ENCODE data around the gene TRIM56. TPM values are rescaled to one million over a fixed set of nuclear protein-coding genes. Genes with fewer than 3 reads are reported as not detected.
"Not testable (repeated sequence)": the region's sequence is repeated elsewhere in the genome, so short reads cannot be mapped to it uniquely, and the experiment has no call there.

The TRIM56 gene
- total RNA-seq, 1 donor from 2014 or later: 9.4 TPM

- TF ChIP-seq, protein P1, sequence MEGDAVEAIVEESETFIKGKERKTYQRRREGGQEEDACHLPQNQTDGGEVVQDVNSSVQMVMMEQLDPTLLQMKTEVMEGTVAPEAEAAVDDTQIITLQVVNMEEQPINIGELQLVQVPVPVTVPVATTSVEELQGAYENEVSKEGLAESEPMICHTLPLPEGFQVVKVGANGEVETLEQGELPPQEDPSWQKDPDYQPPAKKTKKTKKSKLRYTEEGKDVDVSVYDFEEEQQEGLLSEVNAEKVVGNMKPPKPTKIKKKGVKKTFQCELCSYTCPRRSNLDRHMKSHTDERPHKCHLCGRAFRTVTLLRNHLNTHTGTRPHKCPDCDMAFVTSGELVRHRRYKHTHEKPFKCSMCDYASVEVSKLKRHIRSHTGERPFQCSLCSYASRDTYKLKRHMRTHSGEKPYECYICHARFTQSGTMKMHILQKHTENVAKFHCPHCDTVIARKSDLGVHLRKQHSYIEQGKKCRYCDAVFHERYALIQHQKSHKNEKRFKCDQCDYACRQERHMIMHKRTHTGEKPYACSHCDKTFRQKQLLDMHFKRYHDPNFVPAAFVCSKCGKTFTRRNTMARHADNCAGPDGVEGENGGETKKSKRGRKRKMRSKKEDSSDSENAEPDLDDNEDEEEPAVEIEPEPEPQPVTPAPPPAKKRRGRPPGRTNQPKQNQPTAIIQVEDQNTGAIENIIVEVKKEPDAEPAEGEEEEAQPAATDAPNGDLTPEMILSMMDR (conservative IDR thresholded peaks at IDR 0.05; ENCODE audit: low read depth, low read length): no peak
- no peak for DNase-seq (ENCODE audit: low read depth)
- no peak overlapping the region for H3K4me3 ChIP-seq (ENCODE audit: low read depth, low read length)
Observed at GRCh38 chr7:101113836-101114235, 28.6 kb downstream of the TRIM56 start.

DNA sequence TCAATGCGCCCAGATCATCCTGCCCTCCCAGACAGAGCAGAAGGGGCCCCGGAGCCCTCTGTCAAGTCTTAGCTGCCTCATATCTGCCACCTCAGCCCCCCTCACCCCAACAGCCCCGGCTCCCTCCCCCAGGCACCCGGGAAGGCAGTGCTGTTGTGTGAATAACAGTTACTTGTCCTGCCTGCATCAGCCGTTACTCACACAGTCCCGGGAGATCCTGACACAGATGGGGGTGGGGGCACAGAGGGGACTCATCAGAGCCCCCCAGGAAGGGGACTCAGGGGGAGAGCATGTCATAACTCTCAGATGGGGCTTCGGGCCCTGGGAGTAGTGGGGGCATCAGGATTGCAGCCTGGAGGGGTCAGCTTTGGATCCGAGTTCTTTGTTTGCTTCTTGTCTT is 29.2 kb downstream of the TRIM56 start:
- no peak overlapping the region for H3K4me3 ChIP-seq (ENCODE audit: low read depth, low read length)
- DNase-seq (ENCODE audit: low read depth): no peak
- TF ChIP-seq, protein P1 (conservative IDR thresholded peaks at IDR 0.05; ENCODE audit: low read depth, low read length): no peak

GRCh38 chr7:101115215-101115614 is 29.9 kb downstream of the TRIM56 start:
- H3K4me3 ChIP-seq (ENCODE audit: low read depth, low read length): no peak overlapping the region
- DNase-seq (ENCODE audit: low read depth): no peak
- TF ChIP-seq, protein P1 (conservative IDR thresholded peaks at IDR 0.05; ENCODE audit: low read depth, low read length): no peak

- TF ChIP-seq, protein P1 (conservative IDR thresholded peaks at IDR 0.05; ENCODE audit: low read depth, low read length): no peak
- no peak overlapping the region for H3K4me3 ChIP-seq (ENCODE audit: low read depth, low read length)
- no peak for DNase-seq (ENCODE audit: low read depth)
Observed at GRCh38 chr7:101116898-101117297, 31.6 kb downstream of the TRIM56 start.

- no peak for DNase-seq (ENCODE audit: low read depth)
- H3K4me3 ChIP-seq (ENCODE audit: low read depth, low read length): no peak overlapping the region
- TF ChIP-seq, protein P1 (conservative IDR thresholded peaks at IDR 0.05; ENCODE audit: low read depth, low read length): no peak
Observed at GRCh38 chr7:101118856-101119255, 33.6 kb downstream of the TRIM56 start.

GRCh38 chr7:101119876-101120275 is 34.6 kb downstream of the TRIM56 start:
- TF ChIP-seq, protein P1 (conservative IDR thresholded peaks at IDR 0.05; ENCODE audit: low read depth, low read length): no peak
- H3K4me3 ChIP-seq (ENCODE audit: low read depth, low read length): no peak overlapping the region
- no peak for DNase-seq (ENCODE audit: low read depth)

DNA sequence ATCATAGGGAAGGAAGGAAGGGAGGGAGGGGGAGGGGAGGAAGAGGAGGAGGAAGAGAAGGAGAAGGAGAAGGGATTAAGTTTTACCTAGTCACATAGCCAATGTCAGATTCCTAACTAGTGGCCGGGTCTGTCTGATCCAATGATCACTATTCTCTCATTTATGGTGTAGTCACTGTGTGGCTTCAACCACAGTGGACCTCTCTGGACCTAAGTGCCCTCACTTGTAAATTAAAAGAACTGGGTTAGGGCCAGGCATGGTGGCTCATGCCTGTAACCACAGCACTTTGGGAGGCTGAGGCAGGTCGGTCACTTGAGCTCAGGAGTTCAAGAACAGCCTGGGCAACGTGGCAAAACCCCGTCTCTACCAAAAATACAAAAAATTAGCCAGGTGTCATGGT is 35.0 kb downstream of the TRIM56 start:
- no peak for DNase-seq (ENCODE audit: low read depth)
- H3K4me3 ChIP-seq (ENCODE audit: low read depth, low read length): no peak overlapping the region
- TF ChIP-seq, protein P1 (conservative IDR thresholded peaks at IDR 0.05; ENCODE audit: low read depth, low read length): no peak

- not testable (repeated sequence) for DNase-seq (ENCODE audit: low read depth); H3K4me3 ChIP-seq (ENCODE audit: low read depth, low read length)
Observed at GRCh38 chr7:101121631-101121990, 36.3 kb downstream of the TRIM56 start.

Measured in epithelial cell of proximal tubule (primary cell).